NCI-H226 (cell line): ENCODE data around the gene CST5.
"Not testable (repeated sequence)": the region's sequence is repeated elsewhere in the genome, so short reads cannot be mapped to it uniquely, and the experiment has no call there.

Experiments
- DNase-seq: peaks from one replicate; pipeline ENCODE4 v3.0.0-alpha.2; 2015

CST5 gene

GRCh38 chr20:23832775-23833513, 46.6 kb downstream of the CST5 start:
- no peak for DNase-seq

DNA sequence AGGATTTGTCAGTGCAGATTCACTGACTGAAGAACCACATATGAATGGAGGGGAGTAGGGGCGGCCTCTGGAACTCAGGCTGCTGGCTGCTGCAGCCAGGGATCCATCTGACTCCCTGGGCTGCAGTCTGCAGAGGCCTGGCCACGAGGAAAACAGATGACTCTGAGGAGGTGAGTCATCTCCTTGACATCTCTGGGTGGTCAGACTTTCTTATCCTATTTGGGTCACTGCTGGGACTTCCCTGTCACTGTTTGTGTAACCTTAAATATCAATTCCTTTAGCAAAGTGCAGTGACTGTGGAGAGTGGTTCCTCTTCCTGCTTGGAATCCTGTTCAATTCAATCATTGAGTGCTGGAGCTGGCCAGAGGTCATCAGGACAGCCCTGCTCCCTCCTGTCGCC, 47.6 kb downstream of the CST5 start:
- not testable (repeated sequence) for DNase-seq

DNA sequence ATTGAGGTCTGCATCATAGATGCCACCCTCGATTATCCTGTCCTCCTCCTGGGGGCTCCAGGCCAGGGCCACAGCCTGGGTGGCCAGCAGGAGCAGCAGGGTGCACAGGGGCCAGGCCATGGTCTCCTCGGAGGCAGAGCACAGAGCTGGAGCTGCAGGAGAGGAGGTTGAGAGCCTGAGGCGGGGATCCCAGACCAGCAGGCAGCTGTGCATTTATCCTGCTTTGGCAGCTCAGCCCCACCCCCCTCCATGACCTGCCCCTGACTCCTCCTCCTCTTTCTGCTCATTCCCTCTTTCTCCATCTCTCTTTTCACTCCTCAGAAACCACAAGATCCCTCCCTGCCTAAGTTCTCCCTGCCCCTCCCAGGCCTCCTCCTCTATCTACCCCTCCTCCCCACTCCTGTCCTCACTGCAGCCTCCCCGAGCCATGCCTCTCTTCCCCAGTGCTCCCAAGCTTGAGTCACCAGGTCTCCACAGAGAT, 53.0 kb downstream of the CST5 start, which contains the start of gene CST2:
Gene CST2 (minus strand): TSS at position 189 of the 481 bp plus-strand sequence. CDS start 69 bp downstream, at position 120.
- no peak for DNase-seq
